ENCODE measurements around the gene ZNF469.

Gene ZNF469, protein sequence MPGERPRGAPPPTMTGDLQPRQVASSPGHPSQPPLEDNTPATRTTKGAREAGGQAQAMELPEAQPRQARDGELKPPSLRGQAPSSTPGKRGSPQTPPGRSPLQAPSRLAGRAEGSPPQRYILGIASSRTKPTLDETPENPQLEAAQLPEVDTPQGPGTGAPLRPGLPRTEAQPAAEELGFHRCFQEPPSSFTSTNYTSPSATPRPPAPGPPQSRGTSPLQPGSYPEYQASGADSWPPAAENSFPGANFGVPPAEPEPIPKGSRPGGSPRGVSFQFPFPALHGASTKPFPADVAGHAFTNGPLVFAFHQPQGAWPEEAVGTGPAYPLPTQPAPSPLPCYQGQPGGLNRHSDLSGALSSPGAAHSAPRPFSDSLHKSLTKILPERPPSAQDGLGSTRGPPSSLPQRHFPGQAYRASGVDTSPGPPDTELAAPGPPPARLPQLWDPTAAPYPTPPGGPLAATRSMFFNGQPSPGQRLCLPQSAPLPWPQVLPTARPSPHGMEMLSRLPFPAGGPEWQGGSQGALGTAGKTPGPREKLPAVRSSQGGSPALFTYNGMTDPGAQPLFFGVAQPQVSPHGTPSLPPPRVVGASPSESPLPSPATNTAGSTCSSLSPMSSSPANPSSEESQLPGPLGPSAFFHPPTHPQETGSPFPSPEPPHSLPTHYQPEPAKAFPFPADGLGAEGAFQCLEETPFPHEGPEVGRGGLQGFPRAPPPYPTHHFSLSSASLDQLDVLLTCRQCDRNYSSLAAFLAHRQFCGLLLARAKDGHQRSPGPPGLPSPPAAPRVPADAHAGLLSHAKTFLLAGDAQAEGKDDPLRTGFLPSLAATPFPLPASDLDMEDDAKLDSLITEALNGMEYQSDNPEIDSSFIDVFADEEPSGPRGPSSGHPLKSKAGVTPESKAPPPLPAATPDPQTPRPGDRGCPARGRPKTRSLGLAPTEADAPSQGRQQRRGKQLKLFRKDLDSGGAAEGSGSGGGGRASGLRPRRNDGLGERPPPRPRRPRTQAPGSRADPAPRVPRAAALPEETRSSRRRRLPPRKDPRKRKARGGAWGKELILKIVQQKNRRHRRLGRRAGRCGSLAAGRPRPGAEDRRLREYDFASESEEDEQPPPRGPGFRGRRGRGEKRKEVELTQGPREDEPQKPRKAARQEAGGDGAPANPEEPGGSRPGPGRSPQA (N-terminal part only)

GRCh38 chr16:88382491-88383400 lies at the start of gene ZNF469:
Gene ZNF469, plus strand, starts transcription at chr16:88382959. Its CDS starts 44,512 bp downstream, at chr16:88427471.
- no peak for DNase-seq

DNA sequence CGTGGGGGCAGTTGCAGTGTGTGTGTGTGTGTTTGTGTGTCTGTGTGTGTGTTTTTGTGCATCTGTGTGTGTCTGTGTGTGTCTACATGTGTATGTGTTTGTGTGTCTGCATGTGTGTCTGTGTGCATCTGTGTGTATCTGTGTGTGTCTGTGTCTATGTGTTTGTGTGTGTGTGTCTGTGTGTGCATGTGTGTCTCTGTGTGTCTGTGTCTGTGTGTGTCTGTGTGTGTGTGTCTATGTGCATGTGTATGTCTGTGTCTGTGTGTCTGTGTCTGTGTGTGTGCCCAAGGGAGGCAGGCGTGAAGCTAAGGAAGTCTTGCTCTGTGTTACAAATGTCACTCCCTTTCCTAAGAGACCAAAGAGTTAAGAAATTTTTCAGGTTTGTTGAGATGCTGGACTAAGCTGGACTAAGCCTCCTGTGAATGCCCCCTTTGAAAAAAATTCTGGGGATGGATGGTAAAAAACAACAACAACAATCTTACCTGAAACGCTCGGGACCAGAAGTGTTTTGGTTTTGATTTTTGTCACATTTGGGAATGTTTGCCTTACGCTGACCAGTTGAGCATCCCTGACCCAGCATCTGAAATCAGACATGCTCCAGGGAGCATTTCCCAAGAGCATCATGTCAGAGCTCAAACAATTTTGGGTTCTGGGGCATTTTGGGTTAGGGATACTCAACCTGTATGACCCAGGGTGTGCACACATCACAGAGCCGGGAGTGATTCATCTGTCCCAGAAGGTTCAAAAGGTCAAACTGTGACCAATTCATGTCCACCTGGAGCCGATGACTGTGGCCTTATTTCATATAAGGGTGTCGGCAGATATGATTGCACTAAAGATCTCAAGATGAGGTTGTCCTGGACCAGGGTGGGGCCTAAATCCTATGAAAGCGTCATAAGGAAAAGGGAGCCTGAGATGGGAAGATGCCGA lies 48.6 kb upstream of the ZNF469 start:
- DNase-seq, result no peak

DNA sequence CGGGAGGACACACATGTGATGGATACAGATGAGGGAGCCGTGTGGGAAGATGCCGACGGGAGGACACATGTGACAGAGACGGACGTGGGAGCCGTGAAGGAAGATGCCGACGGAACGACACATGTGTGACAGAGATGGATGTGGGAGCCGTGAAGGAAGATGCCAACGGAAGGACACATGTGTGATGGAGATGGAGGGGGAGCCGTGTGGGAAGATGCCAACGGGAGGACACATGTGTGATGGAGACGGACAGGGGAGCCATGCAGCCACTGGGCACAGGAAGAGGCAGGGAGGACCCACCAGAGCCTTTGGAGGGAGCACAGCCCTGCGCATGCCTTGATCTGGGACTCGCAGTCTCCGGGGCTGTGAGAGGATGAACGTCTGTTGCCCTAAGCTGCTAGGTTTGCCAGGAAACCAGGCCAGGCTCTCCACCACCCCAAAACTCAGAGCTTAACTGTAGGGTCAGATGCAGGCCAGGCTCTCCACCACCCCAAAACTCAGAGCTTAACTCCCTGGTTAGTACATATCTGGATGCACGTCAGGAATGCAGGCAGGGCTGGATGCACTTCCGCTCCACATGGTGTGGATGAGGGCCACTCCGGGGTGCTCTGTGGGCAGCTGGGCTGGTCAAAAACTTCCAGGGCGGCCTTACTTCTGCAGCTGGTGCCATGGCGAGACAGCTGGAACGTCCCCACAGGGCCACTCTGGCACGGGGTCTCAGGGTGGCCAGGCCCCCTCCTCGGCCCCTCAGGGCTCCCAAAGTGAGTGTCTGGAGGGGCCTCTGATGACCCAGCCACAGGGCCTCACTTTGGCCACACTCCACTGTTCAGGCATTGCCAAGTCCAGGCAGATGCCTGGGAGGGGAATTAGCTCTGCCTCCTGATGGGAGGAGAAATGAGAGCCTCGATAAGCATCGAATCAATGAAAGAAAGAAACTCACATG lies 47.7 kb upstream of the ZNF469 start:
- DNase-seq, result no peak

DNA sequence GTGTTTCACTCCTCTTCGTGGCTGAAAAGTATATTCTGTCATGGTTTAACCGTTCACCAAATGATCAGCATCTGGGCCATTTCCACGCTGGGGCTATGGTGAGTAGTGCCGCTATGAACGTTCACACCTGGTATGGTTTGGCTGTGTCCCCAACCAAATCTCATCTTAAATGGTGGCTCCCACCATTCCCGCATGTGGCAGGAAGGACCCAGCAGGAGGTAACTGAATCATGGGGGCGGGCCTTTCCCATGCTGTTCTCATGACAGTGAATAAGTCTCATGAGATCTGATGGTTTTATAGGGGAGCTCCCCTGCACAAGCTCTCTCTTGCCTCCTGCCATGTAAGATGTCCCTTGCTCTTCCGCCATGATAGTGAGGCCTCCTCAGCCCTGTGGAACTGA lies 45.7 kb upstream of the ZNF469 start:
- DNase-seq, result no peak

DNA sequence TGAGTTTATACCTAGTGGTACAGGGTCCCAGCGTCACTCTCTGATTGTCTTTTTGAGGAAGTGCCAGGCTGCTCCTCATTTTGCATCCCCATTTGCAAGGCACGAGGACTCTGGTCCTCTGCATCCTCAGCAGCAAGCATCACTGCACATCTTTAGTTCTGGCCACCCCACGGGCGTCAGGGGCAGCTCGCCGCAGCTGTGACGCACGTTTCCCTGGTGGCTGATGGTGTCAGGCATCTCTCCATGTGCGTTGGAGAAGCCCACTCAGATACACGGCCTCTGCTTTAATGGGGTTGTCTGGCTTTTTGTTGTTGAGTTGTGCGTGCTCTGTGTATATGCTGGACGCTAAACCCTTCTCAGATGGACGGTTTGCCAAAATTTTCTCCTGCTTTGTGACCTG lies 45.2 kb upstream of the ZNF469 start:
- no peak for DNase-seq

GRCh38 chr16:88338111-88338510 lies 44.6 kb upstream of the ZNF469 start:
- DNase-seq, result no peak

DNA sequence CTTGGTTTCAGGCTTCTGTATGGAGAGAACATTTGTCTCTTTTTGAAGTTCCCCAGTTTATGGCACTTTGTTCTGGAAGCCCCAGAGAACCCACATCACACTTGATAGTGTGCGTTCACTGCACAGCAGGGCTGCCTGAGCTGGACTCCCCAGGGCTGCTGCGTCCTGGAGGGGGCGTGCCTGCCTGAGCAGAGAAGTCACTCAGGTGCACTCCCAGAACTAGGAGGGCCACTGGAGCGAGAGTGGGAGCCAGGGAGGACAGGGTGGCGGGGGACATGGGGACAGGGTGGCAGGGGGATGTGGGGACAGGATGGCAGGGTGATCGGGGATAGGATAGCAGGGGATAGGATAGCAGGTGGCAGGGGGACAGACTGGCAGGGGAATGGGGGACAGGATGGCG lies 43.9 kb upstream of the ZNF469 start:
- DNase-seq, result no peak

DNA sequence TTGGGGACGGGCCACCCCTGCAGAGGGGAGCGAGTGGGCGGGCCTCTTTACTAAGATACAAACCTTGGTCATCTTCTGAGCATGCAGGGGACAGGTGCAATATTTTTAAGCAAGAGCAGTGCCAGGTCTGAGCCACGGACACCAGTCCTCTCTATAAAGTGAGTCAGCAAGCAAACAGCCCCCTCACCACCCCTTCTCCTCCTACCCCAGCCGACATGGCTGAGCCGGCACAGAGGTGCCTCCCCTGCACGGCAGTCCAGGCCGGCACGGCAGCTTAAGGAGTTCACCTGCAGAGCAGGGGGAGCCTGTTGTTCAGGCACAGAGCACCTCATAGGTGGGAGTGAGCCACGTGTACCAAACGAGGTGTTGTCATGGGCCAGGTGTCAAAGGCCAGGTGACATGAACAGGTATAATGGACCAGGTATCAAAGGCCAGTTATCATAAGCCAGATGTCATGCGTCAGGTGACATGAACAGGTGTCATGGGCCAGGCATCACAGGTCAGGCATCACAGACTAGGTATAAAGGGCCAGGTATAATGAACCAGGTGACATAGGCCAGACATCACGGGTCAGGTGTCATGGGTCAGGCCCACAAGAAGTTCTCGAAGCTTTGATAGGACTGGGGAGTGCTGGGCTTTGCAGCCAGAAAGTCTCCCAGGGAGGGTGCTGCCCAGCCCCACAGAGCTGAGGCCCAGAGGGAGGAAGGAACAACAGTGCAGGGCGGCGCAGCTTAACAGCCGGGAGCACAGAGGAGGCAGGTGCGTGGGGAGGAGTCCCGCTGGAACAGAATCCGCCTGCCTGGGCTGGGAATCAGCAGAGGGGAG lies 42.6 kb upstream of the ZNF469 start:
- DNase-seq, result no peak

- no peak for DNase-seq
Measured at GRCh38 chr16:88340755-88341150, 42.0 kb upstream of the ZNF469 start.

- DNase-seq, result no peak
Measured at GRCh38 chr16:88341551-88342290, 41.0 kb upstream of the ZNF469 start.

DNA sequence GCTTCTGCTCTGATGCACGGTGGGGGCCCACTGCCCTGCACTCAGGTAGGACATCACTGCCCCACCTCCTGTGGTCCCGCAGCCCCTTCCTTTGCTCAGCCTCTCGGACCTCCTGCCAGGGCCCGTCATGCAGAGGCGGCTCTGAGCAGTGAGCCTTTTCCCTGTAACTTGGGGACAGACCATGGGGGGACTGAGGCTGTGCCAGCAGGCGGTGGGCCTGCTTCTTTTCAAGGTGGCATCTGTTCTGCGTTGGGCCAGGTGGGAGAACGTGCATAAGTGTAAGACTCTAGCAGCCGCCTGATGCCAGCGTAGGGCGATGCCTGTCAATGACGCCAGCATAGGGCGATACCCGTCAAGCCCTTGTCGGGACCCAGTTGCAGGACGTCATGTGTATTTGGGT lies 40.3 kb upstream of the ZNF469 start:
- no peak for DNase-seq

GRCh38 chr16:88343271-88343791 lies 39.4 kb upstream of the ZNF469 start:
- no peak for DNase-seq

DNA sequence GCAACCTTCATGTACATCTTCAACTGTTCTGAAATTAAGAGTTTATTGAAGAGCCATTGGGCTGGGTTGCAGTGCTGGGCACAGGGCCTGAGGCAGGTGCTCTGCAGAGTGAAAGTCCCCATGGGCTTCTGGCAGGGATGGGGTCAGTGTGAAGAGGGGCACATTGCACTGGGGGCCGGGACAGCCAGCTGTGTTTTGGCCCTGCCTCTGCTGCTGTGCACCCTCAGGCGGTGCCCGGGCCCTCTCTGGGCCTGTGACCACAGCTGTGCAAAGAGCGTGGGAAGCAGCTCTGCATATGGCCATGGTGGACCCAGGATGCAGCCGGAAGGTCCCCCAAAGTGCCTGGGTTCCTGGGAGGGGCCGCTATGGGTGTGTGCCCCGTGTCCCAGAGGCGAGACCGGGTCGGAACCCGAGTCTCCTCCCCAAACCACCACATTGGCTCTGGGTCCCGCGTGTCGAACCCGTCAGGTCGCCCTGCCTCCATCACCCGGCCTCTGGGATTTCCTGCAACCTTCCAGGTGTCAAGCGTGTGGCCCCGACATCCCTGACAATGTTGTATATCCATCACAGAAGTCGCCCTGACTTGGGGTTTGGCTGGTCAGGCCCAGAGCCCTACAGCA lies 38.2 kb upstream of the ZNF469 start:
- DNase-seq, result no peak

DNA sequence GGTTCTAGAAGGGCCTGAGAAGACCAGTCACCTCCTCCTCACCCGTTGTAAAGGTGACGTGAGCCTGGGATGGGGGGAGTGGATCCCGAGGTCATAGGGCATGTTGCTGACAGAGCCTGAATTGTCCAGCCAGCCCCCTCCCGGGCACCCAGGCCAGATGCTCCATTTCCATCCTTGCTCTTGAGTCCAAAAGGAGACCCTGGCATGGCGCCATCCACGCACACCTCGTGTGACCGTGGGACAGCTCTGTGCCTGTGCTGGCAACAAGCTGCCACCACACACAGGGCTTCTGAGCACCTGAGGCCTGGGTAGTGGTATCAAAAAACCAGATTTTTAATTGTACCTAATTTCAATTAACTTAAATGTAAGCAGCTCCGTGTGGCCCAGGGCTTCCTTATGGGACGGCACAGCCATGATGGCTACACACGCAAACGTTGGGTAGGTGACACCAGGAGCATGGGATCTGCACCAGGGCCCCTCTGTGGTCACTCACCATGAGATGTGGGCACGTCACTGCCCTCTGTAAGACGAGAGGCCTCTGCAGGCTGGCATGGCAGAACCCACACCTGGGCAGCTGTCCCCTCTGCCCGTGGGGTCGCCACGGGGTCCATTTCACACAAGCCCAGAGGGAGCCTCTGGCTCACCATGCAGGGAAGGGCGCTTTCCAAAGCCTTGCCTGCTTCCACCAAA lies 37.6 kb upstream of the ZNF469 start:
- DNase-seq, result no peak

- DNase-seq, result no peak
Measured at GRCh38 chr16:88345721-88346560, 36.8 kb upstream of the ZNF469 start.

Measured in hippocampal formation (tissue), 2 donors.